NCI-H1048 (cell line): ENCODE measurements around the gene CFAP161.

Source experiments
- DNase-seq: peaks from one replicate; lab custom pipeline; 2025; lab: John Stamatoyannopoulos, UW

Gene CFAP161

GRCh38 chr15:81133782-81134461 lies at the start of gene CFAP161:
TSS of gene CFAP161 (plus strand) at chr15:81134270. CDS start at chr15:81134330, 60 bp downstream.
- no peak for DNase-seq

DNA sequence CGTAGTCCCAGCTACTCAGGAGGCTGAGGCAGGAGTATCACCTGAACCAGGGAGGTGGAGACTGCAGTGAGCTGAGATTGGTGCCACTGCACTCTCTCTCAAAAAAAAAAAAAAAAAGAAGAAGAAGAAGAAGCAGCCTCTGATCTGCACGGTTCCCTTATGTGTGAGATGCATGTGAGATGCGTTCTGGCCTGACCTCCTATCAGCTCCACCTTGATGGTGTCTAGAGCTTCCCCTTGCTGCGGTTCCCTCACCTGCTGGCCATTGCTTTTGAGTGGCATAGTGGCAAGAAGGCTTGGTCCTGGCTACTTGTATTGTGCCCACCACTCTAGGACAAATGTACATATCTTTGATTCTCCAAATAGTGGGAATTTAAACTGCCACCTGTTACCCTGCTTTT lies 49.4 kb upstream of the CFAP161 start:
- DNase-seq = no peak

DNA sequence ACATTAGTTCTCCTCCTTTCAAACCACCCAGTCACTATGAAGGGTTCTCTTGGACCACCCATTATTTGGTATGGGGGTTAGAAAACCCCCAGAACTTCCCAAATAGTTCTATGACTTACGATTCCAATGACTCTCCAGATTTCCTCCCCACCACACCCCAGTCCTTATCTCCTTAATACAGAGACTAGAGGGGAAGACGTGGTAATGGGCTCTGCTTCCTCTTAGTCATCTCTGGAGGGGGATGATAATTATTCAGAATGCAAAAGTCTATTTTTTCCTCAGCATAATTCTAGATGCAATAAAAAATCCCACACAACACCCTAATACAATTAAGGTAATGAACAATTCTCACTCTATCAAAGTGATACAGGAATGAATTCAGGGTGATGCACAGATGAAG lies 48.9 kb upstream of the CFAP161 start:
- DNase-seq = no peak

- DNase-seq = no peak
Measured at GRCh38 chr15:81085898-81086297, 48.2 kb upstream of the CFAP161 start.

- DNase-seq = no peak
Measured at GRCh38 chr15:81087066-81087465, 47.0 kb upstream of the CFAP161 start.

- DNase-seq = no peak
Measured at GRCh38 chr15:81087694-81088093, 46.4 kb upstream of the CFAP161 start.

GRCh38 chr15:81088470-81089013 lies 45.5 kb upstream of the CFAP161 start:
- DNase-seq = no peak

DNA sequence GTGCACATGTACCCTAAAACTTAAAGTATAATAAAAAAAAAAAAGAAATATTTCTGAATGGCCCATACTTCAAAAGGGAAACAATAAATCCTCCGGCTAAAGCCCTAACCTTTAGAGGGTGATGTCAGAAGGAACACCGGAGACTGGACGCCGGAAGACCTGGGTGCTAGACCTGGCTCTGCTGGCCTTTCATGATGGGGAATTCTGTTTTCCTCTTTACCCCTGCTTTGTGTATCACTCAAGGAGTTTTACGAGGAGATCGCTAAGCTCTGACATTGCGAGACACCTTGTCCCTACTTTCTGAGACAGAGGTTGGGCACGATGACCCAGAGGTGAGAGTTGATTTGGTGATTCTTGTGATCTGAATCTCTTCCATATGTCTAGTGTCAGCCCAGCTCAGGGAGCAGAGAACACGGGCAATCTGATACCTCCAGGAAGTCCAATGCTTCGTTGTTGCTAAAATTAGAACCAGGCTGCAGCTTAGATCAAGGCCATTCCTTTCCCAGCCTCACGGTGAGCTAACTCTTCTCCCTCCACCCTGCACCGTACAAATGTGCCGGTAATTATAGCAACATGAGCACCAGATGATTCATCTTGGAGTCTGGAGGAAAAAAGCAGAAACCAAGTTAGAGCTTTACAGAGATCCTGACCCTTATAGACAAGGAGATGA lies 42.0 kb upstream of the CFAP161 start:
- DNase-seq = no peak

DNA sequence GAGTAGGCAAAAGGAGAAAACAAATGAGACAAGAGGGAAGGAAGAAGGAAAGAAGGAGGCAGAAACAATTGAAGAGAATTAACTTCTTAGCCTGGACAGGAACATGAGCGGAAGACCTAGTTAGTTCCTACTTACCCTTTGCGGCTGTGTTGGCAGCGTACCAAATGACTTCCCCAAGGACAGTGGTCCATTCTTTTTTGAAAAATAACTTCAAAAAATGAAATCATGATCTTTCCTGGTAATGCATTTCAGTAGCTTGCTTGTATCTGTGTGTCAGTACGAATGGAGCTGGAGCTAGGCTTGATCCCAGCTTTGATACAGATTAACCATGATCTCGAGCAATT lies 41.5 kb upstream of the CFAP161 start:
- no peak for DNase-seq

DNA sequence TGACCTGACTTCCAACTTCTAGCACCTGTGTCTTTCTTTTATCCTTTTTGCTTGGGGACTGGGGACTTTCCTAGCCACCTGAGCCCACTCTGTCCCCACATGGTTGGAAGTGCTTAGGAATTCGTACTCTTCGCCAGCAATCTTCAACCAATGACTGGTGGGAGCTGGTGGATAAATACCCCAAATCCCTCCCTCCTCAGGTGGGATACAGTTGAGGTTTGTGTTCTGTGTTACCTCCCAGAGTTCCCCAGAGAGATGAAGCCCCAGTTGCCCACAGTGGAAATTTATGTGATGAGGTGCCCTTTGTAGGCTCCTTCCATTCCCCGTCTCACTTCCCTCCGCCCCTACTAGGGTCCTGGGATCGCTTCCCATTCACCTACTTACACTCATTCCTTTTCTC lies 40.1 kb upstream of the CFAP161 start:
- no peak for DNase-seq

DNA sequence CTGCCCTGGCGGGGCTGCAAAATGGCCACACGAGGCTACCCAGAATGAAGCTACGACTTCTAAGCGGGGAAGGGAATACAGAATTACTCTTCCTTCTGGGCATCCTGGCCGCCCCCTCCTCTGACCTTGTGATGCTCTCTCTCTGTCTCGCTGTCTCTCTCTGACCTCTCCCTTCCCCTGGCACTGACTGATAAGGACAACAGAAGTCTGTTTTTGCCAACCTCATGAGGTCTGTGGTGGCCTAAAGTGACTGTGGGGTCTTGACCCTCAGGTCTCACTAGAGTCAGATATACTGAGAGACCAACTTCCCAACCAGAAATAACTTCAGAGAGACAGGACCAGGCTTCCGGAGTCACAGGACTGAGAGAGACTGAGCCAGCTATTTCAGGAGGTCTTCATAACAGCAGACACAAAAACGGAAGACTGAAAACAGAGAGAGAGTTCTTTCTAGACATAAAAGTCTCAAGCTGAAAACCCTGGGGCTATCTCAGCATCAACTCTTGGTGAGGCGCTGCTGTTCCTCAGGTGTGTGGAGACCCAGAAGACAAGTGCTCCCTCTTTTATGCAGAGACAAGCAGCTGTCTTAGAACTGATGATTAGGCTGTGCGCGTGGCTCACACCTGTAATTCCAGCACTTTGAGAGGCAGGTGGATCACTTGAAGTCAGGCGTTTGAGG lies 38.2 kb upstream of the CFAP161 start:
- DNase-seq = no peak

DNA sequence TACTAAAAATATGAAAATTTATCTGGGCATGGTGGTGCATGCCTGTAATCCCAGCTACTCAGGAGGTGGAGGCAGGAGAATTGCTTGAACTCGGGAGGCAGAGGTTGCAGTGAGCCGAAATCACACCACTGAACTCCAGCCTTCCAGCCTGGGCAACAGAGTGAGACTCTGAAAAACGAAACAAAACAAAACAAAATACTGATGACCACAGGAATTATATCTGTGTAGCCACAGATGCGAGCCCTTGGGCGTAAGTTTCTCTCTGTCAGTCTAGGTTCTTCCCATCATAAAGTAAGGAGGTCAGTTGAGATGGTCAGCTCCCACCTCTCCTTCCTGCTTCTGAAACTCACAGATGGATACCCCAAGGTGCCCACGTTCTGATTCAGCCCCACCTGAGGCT lies 37.7 kb upstream of the CFAP161 start:
- DNase-seq = no peak

- DNase-seq = no peak
Measured at GRCh38 chr15:81097116-81097889, 36.8 kb upstream of the CFAP161 start.

DNA sequence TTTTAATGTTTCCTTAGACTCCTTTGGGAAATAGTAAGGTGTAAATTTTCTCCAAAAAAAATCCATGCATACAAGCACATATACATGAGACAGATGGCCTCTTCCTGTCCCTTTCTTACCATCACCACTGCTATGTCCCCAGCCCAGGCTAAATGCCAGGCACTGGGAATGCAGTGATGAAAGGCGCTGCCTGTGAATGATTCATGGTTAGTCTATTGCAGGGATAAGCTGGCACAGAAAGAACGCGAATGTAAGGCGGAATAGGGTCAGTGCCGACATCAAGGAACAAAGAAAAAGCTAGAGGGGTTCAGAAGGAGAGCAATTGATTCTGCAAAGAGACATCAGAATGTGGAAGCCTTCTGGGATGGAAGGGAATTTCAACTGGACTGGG lies 36.2 kb upstream of the CFAP161 start:
- no peak for DNase-seq

GRCh38 chr15:81098349-81098748 lies 35.7 kb upstream of the CFAP161 start:
- no peak for DNase-seq

- DNase-seq = no peak
Measured at GRCh38 chr15:81098861-81099651, 35.0 kb upstream of the CFAP161 start.

GRCh38 chr15:81101894-81102815 lies 31.9 kb upstream of the CFAP161 start:
- DNase-seq = no peak

- DNase-seq = no peak
Measured at GRCh38 chr15:81103857-81104256, 30.2 kb upstream of the CFAP161 start.

DNA sequence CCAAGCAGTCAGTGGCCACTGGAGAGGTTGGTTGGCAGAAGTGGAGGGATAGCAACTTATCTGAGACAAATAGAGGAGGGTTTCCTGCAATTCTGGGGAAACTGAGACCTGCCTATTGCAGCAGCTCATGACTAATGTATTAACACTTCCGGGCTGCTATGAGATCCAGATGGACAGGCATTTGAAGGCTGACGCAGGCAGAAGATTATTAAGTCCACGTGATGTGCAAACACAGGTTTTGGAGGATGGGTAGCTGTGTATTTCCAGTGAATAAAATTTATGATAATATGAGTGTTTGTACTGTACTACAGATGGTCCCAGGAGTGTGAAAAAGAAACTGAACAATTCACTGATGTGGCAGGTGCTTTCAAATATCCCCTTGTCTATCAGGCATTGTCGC lies 28.5 kb upstream of the CFAP161 start:
- DNase-seq = no peak

DNA sequence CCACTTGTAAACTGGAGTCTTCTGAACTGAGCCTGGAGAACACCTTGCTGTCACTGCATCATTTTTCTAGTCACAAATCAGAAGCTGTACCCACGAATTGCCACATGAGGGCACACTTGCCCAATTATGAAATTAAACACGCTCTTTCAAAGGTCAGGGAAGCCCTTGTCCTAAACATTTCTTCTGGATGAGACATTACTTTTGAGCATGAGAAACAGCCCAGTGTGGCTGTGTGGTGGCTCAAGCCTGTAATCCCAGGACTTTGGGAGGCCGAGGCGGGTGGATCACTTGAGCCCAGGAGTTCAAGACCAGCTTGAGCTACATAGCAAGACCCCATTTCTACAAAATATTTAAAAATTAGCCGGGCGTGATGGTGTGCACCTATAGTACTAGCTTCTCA lies 27.5 kb upstream of the CFAP161 start:
- no peak for DNase-seq
